Thyroid gland (tissue), 4 donors: ENCODE measurements around the gene ASPSCR1. TPM values are rescaled to one million over a fixed set of nuclear protein-coding genes. Genes with fewer than 3 reads are reported as not detected.

ENCODE experiments used
- DNase-seq, 2 donors: peaks; one replicate each; pipeline ENCODE4 v3.0.0-alpha.2; 2019
- H3K27ac ChIP-seq, 3 donors: fragments of 200-600 bp; sonication (generic); 1 replicate in 2 of 3; 2 replicates in 1 of 3; pipeline ENCODE4 v1.5.1; 2016 to 2019; ENCODE audit warnings: mild to moderate bottlenecking in 1 of 3, moderate library complexity in 1 of 3
- H3K27me3 ChIP-seq: fragments of 200-600 bp; sonication (generic); one replicate; pipeline ENCODE4 v1.5.1; 2019
- H3K36me3 ChIP-seq, 2 donors: fragments of 200-600 bp; sonication (generic); one replicate each; pipeline ENCODE4 v1.5.1; 2016 to 2019
- H3K4me1 ChIP-seq, 2 donors: fragments of 200-600 bp; sonication (generic); one replicate each; pipeline ENCODE4 v1.5.1; 2017 to 2019
- H3K4me3 ChIP-seq, 3 donors: fragments of 200-600 bp; sonication (generic); replicated peaks in 1 of 3; 1 replicate in 2 of 3; 2 replicates in 1 of 3; pipeline ENCODE4 v1.5.1; 2016; ENCODE audit warnings: mild to moderate bottlenecking in 1 of 3
- H3K9me3 ChIP-seq: fragments of 200-600 bp; sonication (generic); one replicate; pipeline ENCODE4 v1.5.1; 2017
- CTCF ChIP-seq, 6 experiments: fragments of 200-600 bp in 3 of 6; fragments of 450-650 bp in 3 of 6; sonication (generic) in 3 of 6; IDR thresholded peaks; one replicate each; pipeline ENCODE4 v1.5.1; 2016 to 2019; ENCODE audit warnings: antibody characterized with exemption in 6 of 6, mild to moderate bottlenecking in 2 of 6, inconsistent platforms in 1 of 6, moderate library complexity in 1 of 6
- POLR2A ChIP-seq, 2 donors: fragments of 450-650 bp; IDR thresholded peaks; one replicate each; pipeline ENCODE4 v1.6.1; 2017; ENCODE audit warnings: antibody characterized with exemption in 2 of 2, mild to moderate bottlenecking in 2 of 2, moderate library complexity in 1 of 2
- WGBS, 2 donors: methylation state at CpG; one replicate each; pipeline ENCODE4 v1.1.5; 2017; 5-methylcytosine and 5-hydroxymethylcytosine counted together
- intact Hi-C: fragments of 100-400 bp; cut with DNase I; formaldehyde crosslinking; loops from one replicate; pipeline ENCODE4 v1.15.1; 2023
- total RNA-seq, 4 donors: library from RNA; depleted of rRNA; stranded (reverse); fragments of >200 nt; gene quantifications; one replicate each; pipeline ENCODE4 v1.2.3, GENCODE V29; 2016

ASPSCR1 gene
- total RNA-seq, 4 donors from 2014 or later: 23.2 to 53.6 (median 35.7) TPM

- 15 to 46% methylated on average over 10 to 33 of the region's 82 CpGs for WGBS, 2 donors
- Histone ChIP-seq H3K27me3 (peaks cover 25% of the 10 kb centered on the region), H3K9me3 (no peaks in the 10 kb centered on the region), H3K36me3 (no peaks in the 10 kb centered on the region), H3K27ac (no peak overlapping the region), H3K4me3 (no peak overlapping the region), H3K4me1 (peaks cover 6 to 23% of the 10 kb centered on the region in 2 donors)
- DNase-seq: no peak
- intact Hi-C loops: no loop called here
- TF ChIP-seq POLR2A (IDR thresholded peaks at IDR 0.05): no peak
- TF ChIP-seq CTCF (IDR thresholded peaks at IDR 0.05): no peak
Measured at GRCh38 chr17:81961521-81962498, 15.6 kb upstream of the ASPSCR1 start.

GRCh38 chr17:81962499-81963441 lies 14.7 kb upstream of the ASPSCR1 start:
- H3K9me3 ChIP-seq: no peaks in the 10 kb centered on the region
- DNase-seq: no peak
- no peak overlapping the region for H3K27ac ChIP-seq
- intact Hi-C loops: no loop called here
- WGBS, 2 donors: 62 to 68% methylated on average over 23 to 34 of the region's 37 CpGs
- TF ChIP-seq CTCF (IDR thresholded peaks at IDR 0.05): no peak
- no peak for TF ChIP-seq POLR2A (IDR thresholded peaks at IDR 0.05)
- no peaks in the 10 kb centered on the region for H3K36me3 ChIP-seq
- H3K27me3 ChIP-seq: peaks cover 25% of the 10 kb centered on the region
- H3K4me3 ChIP-seq: no peak overlapping the region
- H3K4me1 ChIP-seq: peaks cover 8 to 30% of the 10 kb centered on the region in 2 donors

GRCh38 chr17:81964081-81964849 lies 13.2 kb upstream of the ASPSCR1 start:
- Histone ChIP-seq H3K27me3 (peaks cover 13% of the 10 kb centered on the region), H3K27ac (no peak overlapping the region), H3K4me1 (peaks cover 15 to 35% of the 10 kb centered on the region in 2 donors), H3K36me3 (no peaks in the 10 kb centered on the region), H3K9me3 (no peaks in the 10 kb centered on the region), H3K4me3 (no peak overlapping the region)
- intact Hi-C loops: no loop called here
- 79 to 81% methylated on average over 22 of the region's 22 CpGs for WGBS, 2 donors
- TF ChIP-seq POLR2A (IDR thresholded peaks at IDR 0.05) (no peak), CTCF (IDR thresholded peaks at IDR 0.05) (no peak)
- DNase-seq: no peak

- intact Hi-C loops: no loop called here
- H3K4me1 ChIP-seq: peaks cover 10 to 18% of the 10 kb centered on the region in 2 donors
- H3K4me3 ChIP-seq: no peak overlapping the region
- no peaks in the 10 kb centered on the region for H3K36me3 ChIP-seq
- DNase-seq: no peak
- no peak overlapping the region for H3K27ac ChIP-seq
- TF ChIP-seq CTCF (IDR thresholded peaks at IDR 0.05): no peak
- TF ChIP-seq POLR2A (IDR thresholded peaks at IDR 0.05): no peak
- H3K27me3 ChIP-seq: peaks cover 5% of the 10 kb centered on the region
- H3K9me3 ChIP-seq: no peaks in the 10 kb centered on the region
- 63% methylated on average over 11 to 17 of the region's 41 CpGs for WGBS, 2 donors
Measured at GRCh38 chr17:81966343-81967243, 10.8 kb upstream of the ASPSCR1 start.
